ENCODE results near the gene UNC5C. TPM values are rescaled to one million over a fixed set of nuclear protein-coding genes. Genes with fewer than 3 reads are reported as not detected.

The UNC5C gene
- total RNA-seq, 2 experiments from 2014 or later = not detected

GRCh38 chr4:95267081-95267480 lies 281.7 kb downstream of the UNC5C start:
- no peak overlapping the region for H3K4me2 ChIP-seq (ENCODE audit: low read length)
- ChIA-PET CTCF (ENCODE audit: unreplicated experiment) (no interaction called here), POLR2A (no interaction called here)
- no peaks in the 10 kb centered on the region for H3K9me3 ChIP-seq (ENCODE audit: low read length)
- no peak overlapping the region for H3K27ac ChIP-seq (ENCODE audit: low read depth, low read length, poor library complexity, severe bottlenecking)
- no peaks in the 10 kb centered on the region for H3K9me2 ChIP-seq (ENCODE audit: insufficient read depth, low read length)
- BruUV-seq (replicated peaks) = no TSS peak
- no peak overlapping the region for H2AFZ ChIP-seq (ENCODE audit: low read length)
- H3K36me3 ChIP-seq (ENCODE audit: insufficient read depth, low read length) = no peaks in the 10 kb centered on the region
- intact Hi-C loops (cut with micrococcal nuclease; ENCODE audit: unreplicated experiment) = no loop called here
- H3K4me3 ChIP-seq (ENCODE audit: low read depth, low read length, poor library complexity, severe bottlenecking) = no peak overlapping the region
- no peaks in the 10 kb centered on the region for H4K20me1 ChIP-seq (ENCODE audit: insufficient read depth, low read length)
- no peaks in the 10 kb centered on the region for H3K79me2 ChIP-seq (ENCODE audit: insufficient read depth, low read depth, low read length)
- H3K4me1 ChIP-seq (ENCODE audit: insufficient read depth, low read length, poor library complexity, severe bottlenecking) = no peaks in the 10 kb centered on the region
- no peak for DNase-seq (ENCODE audit: low spot score)
- TF ChIP-seq CTCF (conservative IDR thresholded peaks at IDR 0.05; ENCODE audit: low read length) = no peak
- no peak for TF ChIP-seq EZH2phosphoT487 (IDR thresholded peaks at IDR 0.05; ENCODE audit: borderline replicate concordance, low read depth, low read length)

GRCh38 chr4:95265814-95266740 lies 282.7 kb downstream of the UNC5C start:
- intact Hi-C loops (cut with micrococcal nuclease; ENCODE audit: unreplicated experiment) = no loop called here
- Histone ChIP-seq H2AFZ (ENCODE audit: low read length) (no peak overlapping the region), H3K4me3 (ENCODE audit: low read depth, low read length, poor library complexity, severe bottlenecking) (no peak overlapping the region), H4K20me1 (ENCODE audit: insufficient read depth, low read length) (no peaks in the 10 kb centered on the region), H3K9me2 (ENCODE audit: insufficient read depth, low read length) (no peaks in the 10 kb centered on the region), H3K79me2 (ENCODE audit: insufficient read depth, low read depth, low read length) (no peaks in the 10 kb centered on the region), H3K36me3 (ENCODE audit: insufficient read depth, low read length) (no peaks in the 10 kb centered on the region), H3K9me3 (ENCODE audit: low read length) (no peaks in the 10 kb centered on the region), H3K4me1 (ENCODE audit: insufficient read depth, low read length, poor library complexity, severe bottlenecking) (no peaks in the 10 kb centered on the region), H3K27ac (ENCODE audit: low read depth, low read length, poor library complexity, severe bottlenecking) (no peak overlapping the region), H3K4me2 (ENCODE audit: low read length) (no peak overlapping the region)
- BruUV-seq (replicated peaks) = no TSS peak
- CTCF ChIA-PET (ENCODE audit: unreplicated experiment) = no interaction called here
- TF ChIP-seq EZH2phosphoT487 (IDR thresholded peaks at IDR 0.05; ENCODE audit: borderline replicate concordance, low read depth, low read length) = no peak
- TF ChIP-seq CTCF (conservative IDR thresholded peaks at IDR 0.05; ENCODE audit: low read length) = no peak
- POLR2A ChIA-PET = interaction anchor here (0.7 kb wide), 1 partner anchor 14 kb away, joined by 3 read pairs; no protein-coding TSS in a partner anchor
- DNase-seq (ENCODE audit: low spot score) = no peak

- DNase-seq (ENCODE audit: low spot score) = no peak
- TF ChIP-seq EZH2phosphoT487 (IDR thresholded peaks at IDR 0.05; ENCODE audit: borderline replicate concordance, low read depth, low read length) (no peak), CTCF (conservative IDR thresholded peaks at IDR 0.05; ENCODE audit: low read length) (no peak)
- BruUV-seq (replicated peaks) = no TSS peak
- Histone ChIP-seq H3K27ac (ENCODE audit: low read depth, low read length, poor library complexity, severe bottlenecking) (no peak overlapping the region), H3K4me2 (ENCODE audit: low read length) (no peak overlapping the region), H2AFZ (ENCODE audit: low read length) (no peak overlapping the region), H3K4me1 (ENCODE audit: insufficient read depth, low read length, poor library complexity, severe bottlenecking) (no peaks in the 10 kb centered on the region), H3K79me2 (ENCODE audit: insufficient read depth, low read depth, low read length) (no peaks in the 10 kb centered on the region), H3K4me3 (ENCODE audit: low read depth, low read length, poor library complexity, severe bottlenecking) (no peak overlapping the region), H3K36me3 (ENCODE audit: insufficient read depth, low read length) (no peaks in the 10 kb centered on the region), H4K20me1 (ENCODE audit: insufficient read depth, low read length) (no peaks in the 10 kb centered on the region), H3K9me3 (ENCODE audit: low read length) (no peaks in the 10 kb centered on the region), H3K9me2 (ENCODE audit: insufficient read depth, low read length) (no peaks in the 10 kb centered on the region)
- ChIA-PET CTCF (ENCODE audit: unreplicated experiment) (no interaction called here), POLR2A (interaction anchor here (0.6 to 0.7 kb wide), 2 partner anchors 13 to 228 kb away, joined by 3 read pairs; no protein-coding TSS in a partner anchor)
- intact Hi-C loops (cut with micrococcal nuclease; ENCODE audit: unreplicated experiment) = no loop called here
These were observed 283.9 kb downstream of the UNC5C start for GRCh38 chr4:95264843-95265242.
